Measurements from ENCODE around the gene EMC8.
"Not testable (repeated sequence)": the region's sequence is repeated elsewhere in the genome, so short reads cannot be mapped to it uniquely, and the experiment has no call there.

Gene EMC8

DNA sequence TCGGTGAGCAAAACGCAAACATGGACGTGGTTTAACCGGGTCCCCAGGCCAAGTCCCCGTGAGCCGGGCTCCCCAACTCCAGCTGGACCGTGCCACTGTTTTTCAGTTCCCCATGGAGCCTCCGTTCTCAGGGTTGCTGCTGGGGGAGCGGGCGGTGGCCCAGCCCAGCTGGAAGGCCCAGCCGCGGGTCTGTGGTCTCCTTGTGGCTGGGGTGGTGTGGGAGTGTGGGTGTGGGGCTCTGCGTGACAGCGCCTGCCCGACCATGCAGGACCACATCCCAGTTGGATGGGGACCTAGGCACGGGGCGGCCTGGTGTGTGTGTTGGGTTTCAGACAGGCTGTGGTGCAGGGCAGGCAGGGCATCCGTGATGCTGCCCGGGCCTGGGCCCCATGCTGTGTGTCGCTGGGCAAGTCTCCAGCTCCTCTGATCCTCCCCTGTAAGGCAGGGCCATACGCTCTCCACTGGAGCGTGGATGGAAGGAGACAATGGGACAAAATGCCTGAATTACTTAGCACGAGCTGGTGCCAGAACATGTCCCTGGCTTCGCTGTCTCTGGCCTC, 40.4 kb upstream of the EMC8 start:
- DNase-seq, result no peak
- peaks cover 0 to 1% of the 10 kb centered on the region in 2 donors for H3K36me3 Mint-ChIP-seq
- peak in 1 of 2 donors; percentile 42 for ATAC-seq (replicated peaks)
- peak overlapping the region; percentile 51 for H3K27ac Mint-ChIP-seq
- peaks cover 4 to 9% of the 10 kb centered on the region in 2 donors for H3K27me3 Mint-ChIP-seq
- H3K4me1 Mint-ChIP-seq, result peaks cover 13 to 30% of the 10 kb centered on the region in 2 donors
- H3K9me3 Mint-ChIP-seq, result no peaks in the 10 kb centered on the region
- H3K4me3 Mint-ChIP-seq, result no peak overlapping the region

DNA sequence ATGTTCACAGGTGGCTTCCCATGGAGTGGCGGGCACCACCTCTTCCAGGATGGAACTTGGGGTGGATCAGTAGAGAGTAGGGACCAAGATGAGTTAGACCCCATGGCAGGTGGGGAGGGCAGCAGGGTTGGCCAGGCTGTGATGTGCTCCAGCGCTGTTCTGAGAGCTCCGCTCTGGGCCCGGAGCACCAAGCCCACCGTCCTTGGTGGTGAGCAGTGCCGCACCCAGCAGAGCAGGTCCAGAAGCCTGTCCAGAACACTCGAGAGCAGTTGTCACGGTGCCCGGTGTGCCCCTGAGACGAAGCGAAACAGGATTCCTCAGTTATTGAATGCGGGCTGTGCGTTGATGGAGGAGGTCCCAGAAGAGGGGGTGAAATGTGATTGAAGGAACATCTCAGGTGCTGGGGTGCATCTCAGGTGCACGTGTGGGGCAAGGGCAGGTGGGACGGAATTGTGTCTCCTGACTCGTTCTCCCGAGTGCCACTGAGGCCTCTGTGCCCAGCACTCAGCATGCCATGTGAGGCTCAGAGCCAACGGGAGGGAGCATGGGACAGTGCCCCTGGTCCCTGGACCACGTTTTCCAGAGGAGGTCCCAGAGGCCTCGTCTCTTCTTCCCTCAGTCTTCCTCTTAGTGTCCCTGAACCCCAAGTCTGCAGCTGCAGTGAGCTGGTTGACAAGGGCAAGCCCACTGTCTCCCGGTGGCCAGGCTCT, 39.7 kb upstream of the EMC8 start:
- Mint-ChIP-seq H3K27me3 (peaks cover 4 to 6% of the 10 kb centered on the region in 2 donors), H3K4me1 (peaks cover 10 to 23% of the 10 kb centered on the region in 2 donors), H3K4me3 (no peak overlapping the region), H3K27ac (peak overlapping the region; percentile 67), H3K36me3 (no peaks in the 10 kb centered on the region), H3K9me3 (peaks cover 0 to 2% of the 10 kb centered on the region in 2 donors)
- no peak for DNase-seq
- no peak for ATAC-seq (replicated peaks)

DNA sequence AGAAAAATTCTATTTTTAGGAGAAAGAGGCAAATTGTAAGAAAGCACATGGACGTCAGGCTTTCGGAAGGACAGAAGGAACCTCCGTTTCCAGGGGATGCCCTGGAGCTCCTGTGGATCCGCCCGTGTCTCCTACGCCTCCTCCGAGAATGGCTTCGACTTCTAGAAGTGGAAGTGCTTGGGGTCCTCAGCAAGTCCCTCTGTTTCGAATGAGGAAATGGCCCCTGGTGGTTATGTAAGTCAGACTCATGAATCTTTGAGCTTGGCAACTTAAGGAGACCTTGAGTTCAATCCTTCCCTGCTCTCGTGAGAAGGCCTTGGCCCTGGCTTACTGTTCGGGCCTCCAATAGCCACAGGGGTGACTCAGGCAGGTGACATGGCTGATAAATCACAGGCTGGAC, 39.0 kb upstream of the EMC8 start:
- no peak overlapping the region for H3K27ac Mint-ChIP-seq
- H3K36me3 Mint-ChIP-seq, result peaks cover 4% of the 10 kb centered on the region in 2 donors
- ATAC-seq (replicated peaks), result peak in 1 of 2 donors; percentile 34
- no peak for DNase-seq
- no peak overlapping the region for H3K4me3 Mint-ChIP-seq
- peaks cover 0 to 7% of the 10 kb centered on the region in 2 donors for H3K27me3 Mint-ChIP-seq
- H3K9me3 Mint-ChIP-seq, result peaks cover 4% of the 10 kb centered on the region in 2 donors
- peaks cover 14 to 24% of the 10 kb centered on the region in 2 donors for H3K4me1 Mint-ChIP-seq

DNA sequence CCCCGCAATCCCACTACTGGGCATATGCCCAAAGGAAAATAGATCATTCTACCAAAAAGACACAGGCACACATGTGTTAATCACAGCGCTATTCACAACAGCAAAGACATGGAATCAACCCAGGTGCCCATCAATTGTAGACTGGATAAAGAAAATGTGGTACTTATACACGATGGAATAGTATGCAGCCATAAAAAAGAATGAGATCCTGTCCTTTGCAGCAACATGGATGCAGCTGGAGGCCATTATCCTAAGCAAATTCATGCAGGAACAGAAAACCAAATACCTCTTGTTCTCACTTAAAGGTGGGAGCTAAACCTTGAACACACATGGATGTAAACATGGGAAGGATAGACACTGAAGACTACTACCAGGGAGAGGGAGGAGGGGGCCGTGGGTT, 38.3 kb upstream of the EMC8 start:
- not testable (repeated sequence) for H3K27ac Mint-ChIP-seq; H3K9me3 Mint-ChIP-seq; H3K27me3 Mint-ChIP-seq; DNase-seq; ATAC-seq (replicated peaks); H3K4me3 Mint-ChIP-seq; H3K36me3 Mint-ChIP-seq
- H3K4me1 Mint-ChIP-seq, result peaks cover 21 to 31% of the 10 kb centered on the region in 2 donors

DNA sequence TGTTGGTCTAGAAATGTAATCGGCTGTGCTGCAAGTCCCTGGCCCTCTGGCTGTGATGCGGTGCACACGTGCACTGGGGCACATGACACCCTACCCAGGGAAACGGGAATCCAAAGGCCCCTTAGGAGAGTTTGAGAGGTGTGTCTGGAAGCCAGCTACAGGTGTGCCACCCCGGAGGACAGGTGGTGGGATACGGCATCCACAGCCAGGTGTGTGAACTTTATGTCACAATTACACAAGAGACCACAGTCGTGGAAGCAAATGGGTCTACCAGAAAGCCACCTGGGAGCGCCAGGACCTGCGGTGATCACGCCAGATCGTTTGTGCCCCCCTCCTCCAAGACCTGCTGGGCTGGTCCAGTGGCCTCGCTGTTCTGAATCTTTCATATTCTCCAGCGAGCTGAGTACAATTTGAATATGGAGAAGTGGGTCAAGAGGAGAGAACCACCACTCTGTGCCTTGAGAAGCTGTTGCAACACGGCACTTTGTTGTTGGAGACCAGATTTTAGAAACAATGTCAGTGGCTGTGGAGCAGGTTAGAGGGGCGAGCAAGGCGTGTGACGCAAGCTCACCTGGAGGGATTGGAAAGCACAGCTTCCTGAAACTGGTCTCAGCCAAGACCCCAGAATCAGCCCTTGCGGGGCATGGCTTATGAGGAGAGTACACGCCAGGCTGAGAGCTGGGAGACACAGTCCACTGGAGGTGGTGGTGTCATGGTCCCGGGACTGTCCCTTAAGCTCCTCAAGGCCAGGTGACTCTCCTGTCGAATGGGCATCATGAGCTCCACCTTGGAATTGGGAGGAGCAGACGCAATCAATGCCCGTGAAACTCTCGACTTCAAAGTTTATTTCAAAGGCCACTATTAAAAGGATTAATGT, 37.6 kb upstream of the EMC8 start:
- no peak for DNase-seq
- Mint-ChIP-seq H3K9me3 (peaks cover 4% of the 10 kb centered on the region in 2 donors), H3K36me3 (peaks cover 4 to 7% of the 10 kb centered on the region in 2 donors), H3K4me3 (no peak overlapping the region), H3K27ac (peak overlapping the region; percentile 14), H3K4me1 (peaks cover 26 to 38% of the 10 kb centered on the region in 2 donors), H3K27me3 (peaks cover 0 to 7% of the 10 kb centered on the region in 2 donors)
- no peak for ATAC-seq (replicated peaks)

DNA sequence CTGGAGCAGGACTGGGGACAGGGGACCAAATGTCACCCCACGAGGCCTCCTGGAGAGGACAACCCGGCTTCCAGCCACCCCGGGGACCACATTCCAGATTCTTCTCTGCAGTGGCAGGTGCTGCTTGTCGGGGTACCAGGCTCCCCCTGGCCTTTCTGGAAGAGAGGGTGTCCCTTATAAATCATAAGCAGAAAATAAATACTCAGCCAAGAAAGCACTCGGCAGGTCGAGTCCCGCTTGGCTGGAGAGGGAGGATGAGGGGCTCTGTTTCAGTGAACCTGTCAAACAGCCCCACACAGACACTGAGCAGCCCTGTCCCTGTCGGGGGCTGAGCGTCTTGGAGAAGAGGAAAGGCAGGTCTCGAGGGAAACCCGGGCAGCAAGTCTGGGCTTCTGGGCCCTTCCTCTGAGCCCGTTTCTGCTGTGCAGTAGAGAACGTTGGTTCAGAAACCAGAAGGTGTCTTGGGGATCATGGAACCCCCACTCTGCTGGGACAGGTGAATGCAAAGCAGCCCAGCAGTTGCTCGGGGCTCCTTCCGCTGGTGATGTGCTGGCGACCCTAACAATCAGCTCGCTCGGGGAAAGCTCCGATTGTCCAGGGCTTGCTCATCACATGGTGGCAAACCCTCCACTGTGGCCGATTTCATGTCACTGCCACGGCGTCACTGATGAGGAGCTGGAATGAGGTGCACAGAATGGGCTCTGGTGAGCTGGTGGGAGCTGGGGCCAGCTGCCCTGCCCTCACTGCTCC, 36.8 kb upstream of the EMC8 start:
- ATAC-seq (replicated peaks) (no peak), DNase-seq (no peak)
- H3K9me3 Mint-ChIP-seq, result peaks cover 4 to 5% of the 10 kb centered on the region in 2 donors
- peaks cover 30 to 42% of the 10 kb centered on the region in 2 donors for H3K4me1 Mint-ChIP-seq
- no peak overlapping the region for H3K4me3 Mint-ChIP-seq
- peaks cover 0 to 7% of the 10 kb centered on the region in 2 donors for H3K27me3 Mint-ChIP-seq
- peaks cover 4 to 7% of the 10 kb centered on the region in 2 donors for H3K36me3 Mint-ChIP-seq
- no peak overlapping the region for H3K27ac Mint-ChIP-seq

DNA sequence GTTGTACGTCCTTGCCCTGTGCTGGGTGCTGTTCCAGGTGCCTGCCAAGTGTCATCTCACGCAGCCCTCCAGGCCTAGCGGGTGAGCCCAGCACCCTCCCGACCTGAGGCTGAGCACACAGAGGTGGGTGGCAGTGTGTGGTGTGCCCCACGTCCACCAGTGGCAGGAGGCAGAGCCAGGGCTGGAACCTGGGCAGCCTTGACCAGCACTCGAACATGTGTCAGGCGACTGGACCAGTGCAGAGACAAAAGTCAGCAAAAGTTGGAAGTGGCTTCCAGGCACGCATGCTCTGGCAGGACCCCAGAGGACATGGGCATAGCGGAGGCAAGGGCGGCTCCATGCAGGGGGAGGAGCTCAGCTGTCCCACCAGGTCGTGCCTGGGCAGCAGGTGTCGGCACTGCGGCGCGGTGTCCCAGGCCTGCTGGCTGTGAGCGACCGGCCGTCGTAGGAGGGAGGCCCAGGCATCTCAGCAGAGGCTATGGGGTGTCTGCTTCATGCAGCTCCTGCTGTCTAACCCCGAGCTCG, 35.9 kb upstream of the EMC8 start:
- Mint-ChIP-seq H3K4me3 (no peak overlapping the region), H3K27me3 (peaks cover 0 to 7% of the 10 kb centered on the region in 2 donors), H3K36me3 (peaks cover 4 to 7% of the 10 kb centered on the region in 2 donors), H3K27ac (no peak overlapping the region), H3K9me3 (peaks cover 4 to 5% of the 10 kb centered on the region in 2 donors), H3K4me1 (peaks cover 30 to 50% of the 10 kb centered on the region in 2 donors)
- ATAC-seq (replicated peaks), result no peak
- no peak for DNase-seq

DNA sequence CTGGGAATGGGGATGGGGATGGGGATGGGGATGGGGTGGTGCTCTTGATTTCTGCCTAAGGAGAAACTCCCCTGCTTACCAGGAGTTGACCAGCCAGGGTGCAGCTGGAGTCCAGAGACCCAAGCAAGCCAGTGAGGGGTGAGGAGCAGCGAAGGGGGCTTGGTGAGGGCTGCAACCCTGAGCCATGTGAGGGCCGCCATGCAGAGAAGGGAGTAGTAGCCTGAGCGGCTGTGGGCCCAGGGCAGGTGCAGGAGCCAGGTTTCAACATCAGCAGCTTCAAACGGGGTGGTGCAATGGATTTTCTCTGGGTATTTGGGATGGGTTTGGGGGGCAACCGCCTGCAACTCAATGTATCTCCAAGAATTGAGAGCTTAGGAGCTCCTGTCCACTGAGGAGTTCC, 35.4 kb upstream of the EMC8 start:
- H3K9me3 Mint-ChIP-seq, result peaks cover 4 to 5% of the 10 kb centered on the region in 2 donors
- peaks cover 0 to 7% of the 10 kb centered on the region in 2 donors for H3K27me3 Mint-ChIP-seq
- H3K27ac Mint-ChIP-seq, result no peak overlapping the region

DNA sequence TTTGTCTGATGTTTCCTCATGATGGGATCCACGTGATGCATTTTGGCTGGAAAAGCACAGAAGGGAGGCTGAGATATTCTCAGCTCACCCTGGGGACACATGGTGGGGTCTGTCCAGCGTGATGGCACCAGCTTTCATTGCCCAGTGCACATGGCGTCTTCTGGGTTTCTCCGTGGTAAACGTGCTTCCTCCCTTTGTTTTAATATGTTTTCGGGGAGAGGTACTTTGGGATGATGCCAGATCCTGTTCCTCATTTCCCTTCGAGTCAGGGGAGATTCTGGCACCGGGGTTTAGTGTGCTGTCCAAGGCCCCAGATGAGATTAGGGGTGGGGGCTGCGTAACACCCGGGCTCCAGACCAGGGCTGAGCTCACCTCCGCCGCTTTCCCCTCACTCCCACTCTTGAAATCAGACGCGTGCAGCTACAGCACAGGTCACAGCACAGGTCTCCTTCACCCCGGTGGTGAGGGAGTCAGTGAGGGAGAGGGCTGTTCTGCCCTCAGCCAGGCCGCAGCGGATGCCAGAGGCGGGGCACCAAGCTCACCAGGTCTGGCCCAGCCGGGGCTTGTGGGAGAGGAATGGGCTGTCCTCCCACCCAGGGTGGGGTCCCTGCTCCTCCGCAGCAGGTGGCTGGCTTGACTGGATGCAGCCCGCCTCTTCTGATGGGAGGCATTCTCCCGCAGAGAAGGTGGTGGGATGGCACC, 34.0 kb upstream of the EMC8 start:
- no peak for ATAC-seq (replicated peaks)
- Mint-ChIP-seq H3K4me3 (peak overlapping the region; percentile 40 to 77), H3K27me3 (peaks cover 0 to 7% of the 10 kb centered on the region in 2 donors), H3K36me3 (peaks cover 7 to 13% of the 10 kb centered on the region in 2 donors), H3K4me1 (peaks cover 35 to 48% of the 10 kb centered on the region in 2 donors), H3K27ac (peak overlapping the region; percentile 91), H3K9me3 (peaks cover 10% of the 10 kb centered on the region in 2 donors)
- no peak for DNase-seq

More for the DNA sequence above, 35.4 kb upstream of the EMC8 start:
- DNase-seq (no peak), ATAC-seq (replicated peaks) (no peak)
- no peak overlapping the region for H3K4me3 Mint-ChIP-seq
- peaks cover 4 to 7% of the 10 kb centered on the region in 2 donors for H3K36me3 Mint-ChIP-seq
- peaks cover 33 to 49% of the 10 kb centered on the region in 2 donors for H3K4me1 Mint-ChIP-seq

DNA sequence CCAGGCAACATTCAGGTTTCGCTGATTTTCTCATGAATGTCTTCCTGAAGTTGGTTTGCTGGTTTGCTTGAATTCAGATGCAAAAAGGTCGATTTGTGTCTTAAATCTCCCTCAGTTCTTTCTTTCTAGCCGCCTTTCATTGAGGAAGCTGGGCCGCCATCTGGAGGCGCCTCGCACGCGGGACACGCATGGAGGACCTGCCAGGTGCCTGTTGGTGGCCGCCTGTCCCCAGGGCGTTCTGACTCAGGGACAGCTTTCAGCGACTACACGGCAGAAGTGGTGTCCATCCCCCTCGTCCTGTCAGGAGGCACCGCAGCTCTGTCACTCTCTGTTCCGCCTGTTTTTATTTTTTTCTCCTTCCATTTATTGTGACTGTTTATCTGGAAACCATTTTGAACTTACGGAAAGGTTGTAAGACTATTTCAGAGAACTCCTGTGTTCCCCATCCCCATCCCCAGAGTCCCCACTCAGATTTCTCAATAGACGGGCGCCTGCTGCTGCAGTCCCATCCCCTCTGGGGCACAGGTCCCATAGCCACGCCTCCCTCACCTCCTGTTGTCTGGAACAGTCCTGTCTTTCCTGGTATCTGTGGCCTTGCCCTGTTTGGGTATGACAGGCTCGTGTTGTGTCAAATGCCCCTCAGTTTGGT, 33.4 kb upstream of the EMC8 start:
- peak; percentile 96 to 97 for ATAC-seq (replicated peaks)
- H3K27ac Mint-ChIP-seq, result peak overlapping the region; percentile 85
- H3K4me3 Mint-ChIP-seq, result peak overlapping the region; percentile 47 to 77
- H3K36me3 Mint-ChIP-seq, result peaks cover 7 to 13% of the 10 kb centered on the region in 2 donors
- peaks cover 10% of the 10 kb centered on the region in 2 donors for H3K9me3 Mint-ChIP-seq
- DNase-seq, result peak; percentile 78
- peaks cover 0 to 7% of the 10 kb centered on the region in 2 donors for H3K27me3 Mint-ChIP-seq
- peaks cover 35 to 48% of the 10 kb centered on the region in 2 donors for H3K4me1 Mint-ChIP-seq

DNA sequence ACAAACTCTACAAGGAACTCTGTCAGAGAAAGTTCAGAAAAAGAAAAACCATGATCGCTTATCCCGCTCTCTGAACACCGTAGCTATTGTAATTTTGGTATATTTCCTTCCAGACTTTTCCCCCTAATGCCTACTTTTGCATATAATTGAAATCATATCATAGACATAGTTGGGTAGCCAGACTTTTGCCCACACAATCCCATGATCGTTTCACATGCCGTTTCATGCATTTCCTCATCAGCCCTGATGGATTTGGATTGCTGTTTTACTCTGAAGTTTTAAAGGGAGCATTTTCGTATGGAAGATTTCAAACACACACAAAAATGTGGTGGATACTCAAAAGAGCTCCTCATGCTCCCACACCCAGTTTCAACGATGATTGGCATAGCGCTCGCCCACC, 31.5 kb upstream of the EMC8 start:
- peaks cover 45 to 58% of the 10 kb centered on the region in 2 donors for H3K4me1 Mint-ChIP-seq
- peaks cover 7 to 13% of the 10 kb centered on the region in 2 donors for H3K36me3 Mint-ChIP-seq
- H3K9me3 Mint-ChIP-seq, result peaks cover 10% of the 10 kb centered on the region in 2 donors
- H3K4me3 Mint-ChIP-seq, result no peak overlapping the region
- ATAC-seq (replicated peaks), result no peak
- H3K27ac Mint-ChIP-seq, result no peak overlapping the region
- no peak for DNase-seq
- peaks cover 0 to 4% of the 10 kb centered on the region in 2 donors for H3K27me3 Mint-ChIP-seq

DNA sequence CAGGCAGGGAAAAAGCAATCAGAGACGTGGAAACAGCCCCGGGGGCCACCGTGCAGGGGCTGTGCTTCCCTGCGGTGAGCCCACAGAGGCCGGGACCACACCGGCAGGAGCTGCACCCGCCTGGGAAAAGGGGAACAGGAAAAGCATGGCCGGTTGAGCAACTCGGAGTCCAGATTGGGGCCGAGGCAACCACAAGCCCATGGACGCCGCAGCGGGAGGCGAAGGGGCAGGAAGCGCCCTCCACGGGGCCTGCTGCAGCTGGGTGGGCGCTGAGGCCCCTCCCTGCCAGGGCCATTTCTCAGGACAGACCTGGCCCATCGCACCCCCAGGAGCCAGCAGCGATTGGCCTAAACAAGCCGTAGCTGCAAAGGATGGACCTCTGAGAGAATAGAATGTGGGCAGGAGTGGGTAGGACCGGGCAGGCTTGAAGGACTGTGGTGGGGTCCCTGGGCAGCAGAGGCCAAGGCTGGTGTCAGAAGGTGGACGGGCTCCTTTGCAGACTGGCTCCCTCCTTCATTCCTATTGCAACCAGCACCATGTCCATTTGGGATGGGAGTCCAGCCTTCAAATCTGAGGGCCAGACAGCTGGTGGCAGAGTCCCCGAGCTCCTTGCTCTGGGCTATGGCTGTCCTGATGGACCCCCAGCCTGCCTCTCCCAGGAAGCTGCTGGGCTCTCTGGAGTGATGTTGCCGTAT, 30.6 kb upstream of the EMC8 start:
- H3K4me3 Mint-ChIP-seq, result peak overlapping the region; percentile 66 to 71
- peaks cover 0 to 4% of the 10 kb centered on the region in 2 donors for H3K27me3 Mint-ChIP-seq
- peaks cover 7 to 13% of the 10 kb centered on the region in 2 donors for H3K36me3 Mint-ChIP-seq
- H3K4me1 Mint-ChIP-seq, result peaks cover 51 to 58% of the 10 kb centered on the region in 2 donors
- ATAC-seq (replicated peaks) (no peak), DNase-seq (no peak)
- H3K27ac Mint-ChIP-seq, result peak overlapping the region; percentile 42
- H3K9me3 Mint-ChIP-seq, result peaks cover 10% of the 10 kb centered on the region in 2 donors
